ENCODE data around the gene GPRC5B.

Gene GPRC5B

DNA sequence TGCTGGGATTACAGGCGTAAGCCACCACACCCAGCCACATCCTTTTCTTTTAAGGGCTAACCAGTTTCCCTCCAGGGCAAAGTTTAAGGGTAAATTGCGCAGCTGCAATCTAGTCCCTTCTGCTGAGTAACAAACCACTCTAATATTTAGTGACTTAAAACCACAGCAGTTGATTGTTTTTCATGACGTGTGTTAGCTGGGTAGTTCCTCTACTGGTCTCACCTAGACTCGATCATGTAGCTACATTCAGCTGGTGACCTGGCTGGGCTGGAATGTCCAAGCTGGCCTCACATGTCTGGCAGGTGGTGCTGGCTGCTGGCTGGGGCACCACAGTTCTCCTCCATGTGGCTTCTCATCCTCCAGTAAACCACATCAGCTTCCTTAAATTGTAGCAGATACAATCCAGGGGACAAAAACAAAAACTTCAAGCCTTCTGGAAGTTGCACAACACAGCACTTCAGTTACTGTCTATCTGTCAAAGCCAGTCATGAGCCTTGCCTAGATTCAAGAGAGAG, 75.5 kb downstream of the GPRC5B start:
- DNase-seq: no peak

DNA sequence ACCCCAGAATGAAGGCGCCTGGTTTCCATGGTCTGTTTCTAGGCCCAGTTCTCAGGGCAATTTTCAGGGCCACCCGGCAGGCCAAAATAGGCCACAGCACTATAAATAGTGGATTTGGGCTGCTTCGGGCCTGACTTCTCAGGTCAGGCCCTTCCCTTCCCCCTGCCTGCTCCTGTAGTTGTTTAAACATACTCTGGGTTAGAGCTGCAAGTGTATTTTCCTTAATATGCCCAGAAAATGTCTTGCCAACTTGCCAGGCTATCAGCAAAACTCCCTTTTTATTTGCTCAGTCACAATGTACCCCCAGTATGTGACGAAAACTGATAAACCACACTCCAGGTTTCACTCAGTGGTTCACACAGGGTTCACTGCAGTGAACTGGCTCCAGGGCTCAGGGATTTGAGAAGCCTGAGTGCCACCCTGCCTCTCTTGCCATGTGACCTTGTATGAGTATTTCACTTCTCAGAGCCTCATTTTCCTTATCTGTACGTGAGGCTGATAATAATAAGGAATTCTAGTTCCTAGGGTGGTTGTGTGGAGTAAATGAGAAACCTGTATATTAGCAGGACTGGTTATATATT, 76.5 kb downstream of the GPRC5B start:
- no peak for DNase-seq
